Stimulated activated CD4-positive, alpha-beta T cell treated with anti-CD3 and anti-CD28 coated beads, Interleukin-4, amount 100 ng/mL, for 4 hours (primary cell): ENCODE data around the gene COL15A1.
"Not testable (repeated sequence)": the region's sequence is repeated elsewhere in the genome, so short reads cannot be mapped to it uniquely, and the experiment has no call there.

ENCODE experiments used
- DNase-seq, 2 experiments: peaks; one replicate each; pipeline ENCODE4 v3.0.0-alpha.2; 2020

COL15A1 gene

DNA sequence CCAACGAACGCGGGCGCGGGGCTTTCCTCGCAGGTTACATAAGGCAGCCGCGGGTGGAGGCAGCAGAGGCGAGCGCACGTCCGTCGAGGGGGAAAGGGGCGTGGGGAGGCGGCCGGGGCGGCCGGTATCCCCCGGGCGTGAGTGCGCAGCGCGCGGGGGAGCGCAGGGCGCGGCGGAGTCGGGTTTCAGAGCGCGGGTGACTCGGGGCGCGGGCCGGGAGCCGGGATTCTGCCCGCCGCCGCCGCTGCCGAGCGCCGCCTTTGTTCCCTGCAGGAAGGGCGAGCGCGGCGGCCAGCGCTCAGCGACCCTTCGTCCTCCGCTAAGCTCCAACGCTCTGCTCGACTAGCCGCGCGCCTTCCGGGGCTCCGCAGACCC is at the start of gene COL15A1:
COL15A1 (plus strand) TSS at position 226 of the 375 bp plus-strand sequence. CDS start 155 bp downstream, outside the sequence.
- DNase-seq, result no peak

DNA sequence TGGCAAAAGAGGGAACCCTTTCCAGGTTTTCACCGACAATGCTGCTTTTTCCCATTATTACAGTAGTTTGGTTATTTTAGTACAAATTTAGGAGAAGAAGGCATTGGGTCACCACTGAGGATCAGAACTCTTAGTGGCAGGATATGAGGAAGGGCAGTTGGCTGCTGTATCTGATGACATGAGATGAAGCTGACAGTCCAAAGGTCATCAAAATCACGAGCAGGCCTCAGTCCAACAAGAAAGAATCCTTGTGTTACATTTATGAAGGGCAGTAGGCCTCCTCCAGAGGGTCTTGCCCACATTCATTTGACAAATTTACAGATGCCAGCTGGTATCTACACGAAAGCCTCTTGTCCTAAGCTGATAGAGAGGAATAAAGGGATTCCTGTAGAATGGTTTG is 49.5 kb upstream of the COL15A1 start:
- DNase-seq, result no peak

DNA sequence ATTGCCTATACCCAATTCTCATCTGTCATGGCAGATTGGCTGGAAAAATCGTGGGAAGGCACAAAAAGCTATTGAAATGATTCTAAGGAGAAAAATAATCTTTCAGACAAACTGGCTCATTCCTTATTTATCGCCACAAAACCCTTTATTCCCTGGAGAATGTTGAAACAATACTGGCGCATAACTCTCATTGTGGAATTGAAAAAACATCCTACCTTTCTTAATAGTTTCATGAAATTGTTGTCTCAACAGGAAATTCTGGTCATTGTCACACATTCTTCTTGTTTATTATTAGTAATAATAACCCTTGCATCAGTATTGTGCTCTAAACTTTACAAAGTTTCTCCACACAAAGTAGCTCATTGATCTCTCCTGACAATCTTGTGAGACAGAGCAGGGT is 48.9 kb upstream of the COL15A1 start:
- no peak for DNase-seq

DNA sequence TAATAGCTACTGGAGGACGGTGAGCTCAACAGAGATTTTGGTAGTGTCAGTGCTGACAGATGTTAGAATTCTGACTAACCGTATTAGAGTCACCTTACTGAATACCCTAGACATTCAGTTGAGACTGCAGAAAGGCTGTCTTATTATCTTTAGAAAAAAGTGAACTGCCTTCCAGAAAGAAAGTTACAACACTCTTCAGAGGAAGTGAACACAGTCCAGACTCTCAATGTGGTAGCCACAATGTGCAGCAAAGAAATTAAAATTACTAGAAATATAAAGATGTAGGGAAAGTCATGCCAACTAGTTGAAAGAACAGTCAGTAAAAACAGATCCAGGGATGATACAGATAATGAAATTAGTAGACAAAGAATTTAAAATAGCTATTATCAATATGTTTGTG is 47.1 kb upstream of the COL15A1 start:
- no peak for DNase-seq

DNA sequence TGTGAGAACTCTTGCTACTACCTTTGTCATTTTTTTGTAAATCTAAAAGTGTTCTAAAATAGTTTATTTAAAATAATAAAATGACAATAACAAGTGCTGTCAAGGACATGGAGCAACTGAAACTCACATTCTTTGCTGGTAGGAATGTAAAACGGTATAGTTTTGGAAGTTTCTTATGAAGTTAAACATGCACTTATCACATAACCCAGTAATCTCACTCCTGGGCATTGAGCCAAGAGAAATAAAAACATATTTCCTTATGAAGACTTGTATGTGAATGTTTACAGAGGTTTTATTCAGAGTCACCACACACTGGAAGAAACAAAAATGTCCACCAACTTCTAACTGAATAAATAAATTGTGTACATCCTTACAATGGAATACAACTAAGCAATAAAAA is 46.0 kb upstream of the COL15A1 start:
- no peak for DNase-seq

DNA sequence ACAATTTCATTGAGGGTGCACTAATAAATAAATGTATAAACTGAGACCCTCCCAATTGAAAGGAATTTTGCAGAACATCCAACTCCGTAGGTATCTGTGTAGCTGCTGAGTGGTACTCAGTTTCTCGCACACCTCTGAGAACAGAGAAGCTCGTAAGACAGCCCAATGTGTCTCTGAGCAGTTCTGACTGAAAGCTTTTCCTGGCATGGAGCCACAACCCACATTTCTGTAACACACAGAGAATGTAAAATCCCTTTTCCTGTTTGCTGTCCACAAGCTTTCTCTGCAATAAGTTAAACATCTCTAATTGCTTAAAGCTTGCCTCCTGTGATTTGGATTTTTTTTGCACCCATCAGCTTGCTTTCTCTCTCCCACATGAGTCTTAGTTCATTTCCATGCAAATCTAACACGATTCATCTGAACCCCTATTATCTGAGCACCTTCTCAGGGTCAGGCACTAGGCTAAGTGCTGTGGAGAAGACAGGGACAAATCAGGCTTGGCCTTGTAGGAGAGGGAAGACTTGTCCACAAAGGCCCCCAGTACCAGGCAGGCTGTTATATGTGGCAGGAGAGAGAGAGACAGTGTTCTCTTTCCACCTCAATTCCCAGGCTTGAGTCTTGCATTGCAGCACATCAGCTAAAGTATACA is 44.2 kb upstream of the COL15A1 start:
- no peak for DNase-seq

DNA sequence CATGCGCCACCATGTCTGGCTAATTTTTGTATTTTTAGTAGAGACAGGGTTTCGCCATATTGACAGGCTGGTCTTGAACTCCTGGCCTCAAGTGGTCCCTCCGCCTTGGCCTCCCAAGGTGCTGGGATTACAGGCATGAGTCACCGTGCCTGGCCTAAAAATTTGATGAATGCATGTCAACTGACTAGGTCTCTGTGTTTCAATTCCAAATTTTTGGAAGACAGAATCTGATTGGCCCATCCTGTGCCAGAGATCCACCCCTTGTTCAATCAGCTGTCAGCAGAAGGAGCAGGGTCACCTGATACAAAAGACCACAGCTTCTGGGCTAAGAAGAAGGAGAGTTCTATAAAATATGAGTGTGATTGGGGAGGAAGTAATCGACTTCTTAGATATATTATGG is 43.5 kb upstream of the COL15A1 start:
- DNase-seq, result no peak

DNA sequence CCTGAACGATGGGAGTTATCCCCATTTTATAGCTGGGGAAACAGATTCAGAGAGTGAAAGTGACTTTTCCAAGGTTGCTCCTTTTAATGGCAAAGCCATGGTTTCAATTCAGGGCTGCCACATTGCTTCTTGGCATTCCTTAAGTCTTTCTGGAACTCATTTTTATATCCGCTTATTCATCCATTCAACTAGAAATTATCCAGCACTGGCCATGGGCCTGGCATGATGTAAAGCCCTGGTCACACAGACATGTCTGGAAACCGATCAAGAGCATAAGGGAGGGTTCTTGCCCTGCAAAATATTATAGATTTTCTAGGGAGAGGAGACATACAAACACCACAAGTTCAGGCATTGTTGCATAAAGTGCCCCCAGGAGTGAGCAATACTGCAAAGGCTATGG is 43.0 kb upstream of the COL15A1 start:
- DNase-seq, result no peak

DNA sequence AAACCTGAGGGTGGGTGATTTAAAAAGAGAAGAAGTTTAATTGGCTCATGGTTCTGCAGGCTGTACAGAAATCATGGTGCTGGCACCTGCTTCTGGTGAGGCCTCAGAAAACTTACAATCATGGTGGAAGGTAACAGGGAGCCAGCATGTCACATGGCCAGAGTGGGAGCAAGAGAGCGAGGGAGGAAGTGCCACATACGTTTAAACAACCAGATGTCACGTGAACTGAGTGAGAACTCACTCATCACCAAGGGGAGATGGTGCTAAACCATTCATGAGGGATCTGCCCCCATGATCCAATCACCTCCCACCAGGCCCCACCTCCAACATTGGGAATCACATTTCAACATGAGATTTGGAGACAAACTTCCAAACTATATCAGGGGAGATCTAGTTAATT is 41.9 kb upstream of the COL15A1 start:
- not testable (repeated sequence) for DNase-seq

DNA sequence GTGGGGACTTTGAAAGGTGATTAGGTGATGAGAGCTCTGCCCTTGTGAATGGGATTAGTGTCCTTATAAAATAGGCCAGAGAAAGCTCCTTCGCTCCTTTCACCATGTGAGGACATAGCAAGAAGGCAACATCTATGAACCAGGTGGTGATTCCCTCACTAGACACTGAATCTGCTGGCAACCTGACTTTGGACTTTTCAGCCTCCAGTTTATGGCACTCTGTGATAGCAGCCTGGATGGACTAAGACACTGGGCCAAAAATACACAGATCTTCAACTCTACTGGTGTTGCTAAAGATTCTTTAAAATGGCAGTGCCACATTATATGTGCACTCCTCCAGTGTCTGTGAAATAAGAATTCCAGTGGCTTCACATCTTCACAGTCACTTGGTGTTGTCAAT is 41.2 kb upstream of the COL15A1 start:
- DNase-seq, result no peak

DNA sequence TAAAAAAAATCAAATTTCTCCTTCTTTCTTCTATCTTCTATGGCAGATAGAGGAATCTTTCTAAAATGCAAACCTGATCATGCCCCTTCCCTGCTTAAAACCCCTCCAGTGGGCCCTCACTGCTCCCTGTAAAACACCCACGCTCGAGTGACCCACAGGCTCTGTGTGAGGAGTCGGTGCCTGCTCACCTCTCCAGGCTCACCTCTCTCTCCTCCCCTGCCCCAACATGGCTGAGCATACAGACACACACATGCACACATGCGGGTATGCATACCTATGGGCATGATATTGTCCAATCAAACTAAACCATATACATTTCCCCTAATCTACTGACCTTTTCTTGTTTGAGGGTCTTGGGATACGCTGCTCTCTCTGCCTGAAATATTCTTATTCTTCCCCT is 40.8 kb upstream of the COL15A1 start:
- no peak for DNase-seq

DNA sequence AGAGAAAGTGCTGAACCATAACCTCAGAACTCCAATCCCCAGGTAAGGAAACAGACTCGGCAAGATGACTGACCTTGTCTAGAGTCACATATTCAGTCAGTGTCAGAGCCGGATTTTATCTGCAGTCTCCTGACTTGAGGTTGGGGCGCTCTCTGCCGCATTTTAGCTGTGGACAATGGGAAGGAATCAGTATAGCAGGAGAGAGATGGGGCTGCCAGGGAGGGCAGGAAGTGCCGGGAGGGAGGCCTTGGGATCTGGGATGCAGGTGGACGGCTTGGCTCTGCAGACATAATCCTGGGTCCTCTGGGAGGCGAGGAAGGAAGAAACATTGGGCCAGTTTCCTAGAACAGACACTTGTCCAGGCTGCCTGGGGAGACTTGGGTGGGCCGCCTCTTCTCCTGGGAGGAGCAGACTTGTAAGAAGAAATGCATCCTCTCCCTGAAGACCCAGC is 39.7 kb upstream of the COL15A1 start:
- DNase-seq, result no peak

DNA sequence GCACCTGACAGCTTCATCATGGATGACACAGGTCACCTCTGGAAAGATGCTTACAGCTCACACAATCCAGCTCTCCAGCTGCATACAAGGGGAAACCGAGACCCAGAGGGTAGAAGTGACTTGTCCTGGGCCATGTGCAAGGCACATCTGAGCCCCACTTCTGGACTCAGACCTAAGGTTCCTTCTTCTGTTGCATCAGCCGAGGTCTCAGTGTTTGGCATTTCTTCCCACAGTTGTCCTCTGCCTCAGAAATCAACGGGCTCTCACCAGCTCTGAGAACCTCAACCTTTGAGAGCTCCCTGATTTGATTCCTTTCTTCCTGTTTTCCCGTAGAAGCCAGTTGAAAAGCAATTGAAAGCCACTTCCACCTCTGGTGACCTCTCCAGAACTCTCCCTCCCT is 38.7 kb upstream of the COL15A1 start:
- no peak for DNase-seq

DNA sequence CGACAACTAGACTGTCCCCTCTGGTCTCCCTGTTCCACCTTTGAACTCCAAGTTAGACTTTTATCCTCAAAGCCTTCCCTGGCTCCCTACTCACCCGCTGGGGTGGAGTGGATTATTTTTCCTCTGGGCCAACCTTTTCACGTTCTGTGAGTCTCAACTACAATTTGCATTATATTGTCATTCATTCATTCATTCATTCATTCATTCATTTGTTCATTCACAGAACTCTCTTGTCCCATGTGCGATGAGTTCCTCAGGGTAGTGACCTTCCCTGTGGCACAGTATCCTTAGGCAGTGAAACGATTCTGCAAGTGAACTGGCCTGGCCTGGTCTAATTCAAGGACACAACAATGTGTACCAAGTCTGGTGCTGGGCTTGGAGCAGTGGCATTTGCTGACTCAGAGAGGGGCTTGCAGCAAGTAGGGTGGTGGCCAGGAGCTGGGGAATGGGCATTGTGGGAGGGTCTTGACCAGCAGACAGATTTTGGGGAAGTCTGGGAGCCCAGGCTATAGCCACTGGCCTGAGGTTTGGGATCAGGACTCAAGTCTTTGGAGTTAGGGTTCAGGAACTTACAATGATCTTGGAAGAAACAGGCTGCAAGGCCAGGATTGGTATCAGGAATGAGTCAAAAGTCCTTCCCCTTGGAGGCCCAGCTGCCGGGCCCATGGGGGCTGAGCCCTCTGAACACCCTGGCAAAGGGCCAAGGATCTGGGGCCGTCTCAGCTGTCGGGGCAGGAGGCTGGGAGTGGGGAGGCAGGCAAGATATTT is 37.2 kb upstream of the COL15A1 start:
- no peak for DNase-seq

DNA sequence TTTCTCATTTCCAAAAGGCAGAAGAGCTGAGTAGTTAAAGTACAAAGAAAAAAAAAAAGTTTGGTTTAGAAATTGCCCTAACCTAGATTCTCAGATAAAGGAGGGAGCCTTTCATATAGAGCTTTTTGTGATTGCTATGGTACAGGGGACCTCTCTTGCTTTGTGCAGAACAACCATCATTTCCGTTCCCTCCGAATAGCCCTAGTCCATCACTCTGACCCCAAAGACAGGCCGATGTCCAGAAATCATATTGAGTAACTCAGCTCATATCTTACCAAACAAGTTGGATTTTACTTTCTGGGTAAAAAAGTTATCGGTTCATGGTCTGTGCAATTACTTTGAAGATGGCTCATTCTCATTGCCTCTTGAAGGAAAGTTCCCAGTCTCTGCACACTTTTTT is 36.7 kb upstream of the COL15A1 start:
- no peak for DNase-seq

DNA sequence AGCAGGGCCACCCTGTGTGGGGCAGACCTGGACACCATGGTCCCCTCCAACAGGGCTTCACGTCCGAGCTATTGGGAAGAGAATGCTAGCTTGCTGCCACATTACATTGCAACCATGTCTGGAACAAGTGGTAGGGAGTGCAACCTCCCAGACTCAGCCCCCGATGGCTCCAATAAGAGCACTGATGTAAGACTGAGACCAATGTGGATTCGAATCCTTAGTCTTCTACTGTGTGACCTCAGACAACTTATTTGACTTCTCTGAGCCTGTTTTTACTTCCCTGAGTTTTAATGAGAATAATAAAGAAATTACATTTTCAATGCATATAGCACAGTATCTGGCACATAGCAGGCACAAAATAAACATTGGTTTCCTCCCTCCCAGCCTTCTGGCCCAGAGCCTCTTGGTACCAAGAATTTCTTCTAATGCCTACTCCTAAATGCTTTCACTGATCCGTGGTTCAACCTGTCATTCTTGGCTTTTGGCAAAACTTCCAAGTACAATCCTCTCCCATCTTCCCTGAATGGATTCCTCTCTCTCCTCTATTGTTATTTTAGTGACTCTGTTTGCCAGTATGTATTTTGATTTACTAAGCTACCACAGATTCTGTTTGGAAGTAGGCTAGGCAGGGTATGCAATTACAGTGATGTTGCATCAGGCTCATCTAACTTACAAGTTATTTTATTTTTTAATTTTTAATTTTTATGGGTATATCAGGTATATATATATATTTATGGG is 34.6 kb upstream of the COL15A1 start:
- DNase-seq, result no peak

DNA sequence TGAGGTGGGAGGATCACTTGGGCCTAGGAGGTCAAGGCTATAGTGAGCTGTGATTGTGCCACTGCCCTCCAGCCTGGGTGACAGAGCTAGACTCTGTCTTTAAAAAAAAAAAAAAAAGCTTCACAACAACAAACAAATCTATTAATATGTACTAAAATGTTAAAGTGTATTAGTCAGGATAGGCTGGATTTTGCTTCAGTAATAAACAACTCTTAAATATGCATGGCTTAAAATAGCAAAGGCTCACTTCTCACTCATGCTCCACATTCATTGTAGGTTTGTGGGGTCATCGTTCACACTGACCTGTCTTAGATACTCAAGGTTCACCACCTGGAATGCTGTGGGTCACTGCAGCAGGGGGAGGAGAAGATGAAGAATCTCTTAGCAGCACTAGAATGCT is 33.8 kb upstream of the COL15A1 start:
- no peak for DNase-seq

DNA sequence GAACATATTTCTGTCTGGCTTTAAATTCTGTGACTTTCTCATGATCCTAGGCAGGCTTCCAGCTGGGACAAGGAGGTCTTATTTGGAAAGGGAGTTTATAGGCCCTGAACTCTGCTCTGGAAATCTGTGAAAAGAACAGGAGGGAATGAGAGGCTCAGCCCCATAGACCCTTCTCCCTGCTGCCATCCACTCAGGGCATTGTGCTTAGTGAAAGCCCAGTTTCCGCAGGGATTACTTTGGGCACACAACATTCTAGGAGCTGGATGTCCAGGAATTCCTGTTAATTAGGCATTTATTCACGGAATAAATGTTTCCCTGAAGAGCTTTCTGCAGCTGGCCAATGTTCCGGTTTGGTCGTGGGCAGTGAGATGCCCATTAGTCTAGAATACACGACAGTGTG is 32.7 kb upstream of the COL15A1 start:
- no peak for DNase-seq

DNA sequence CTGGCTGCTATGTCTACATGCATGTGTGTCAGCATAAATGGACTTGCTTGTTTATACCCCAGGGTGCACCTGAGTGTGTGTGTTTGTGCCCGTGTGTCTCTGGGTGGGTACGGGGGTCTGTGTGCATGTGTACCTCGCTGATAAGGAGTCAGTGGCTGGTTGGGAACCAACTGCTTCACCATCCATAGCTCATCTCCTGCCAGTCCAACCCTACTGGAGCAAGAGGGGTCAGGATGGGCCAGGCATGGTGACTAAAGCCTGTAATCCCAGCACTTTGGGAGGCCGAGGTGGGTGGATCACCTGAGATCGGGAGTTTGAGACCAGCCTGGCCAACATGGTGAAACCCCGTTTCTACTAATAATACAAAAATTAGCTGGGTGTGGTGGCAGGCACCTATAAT is 32.0 kb upstream of the COL15A1 start:
- not testable (repeated sequence) for DNase-seq

DNA sequence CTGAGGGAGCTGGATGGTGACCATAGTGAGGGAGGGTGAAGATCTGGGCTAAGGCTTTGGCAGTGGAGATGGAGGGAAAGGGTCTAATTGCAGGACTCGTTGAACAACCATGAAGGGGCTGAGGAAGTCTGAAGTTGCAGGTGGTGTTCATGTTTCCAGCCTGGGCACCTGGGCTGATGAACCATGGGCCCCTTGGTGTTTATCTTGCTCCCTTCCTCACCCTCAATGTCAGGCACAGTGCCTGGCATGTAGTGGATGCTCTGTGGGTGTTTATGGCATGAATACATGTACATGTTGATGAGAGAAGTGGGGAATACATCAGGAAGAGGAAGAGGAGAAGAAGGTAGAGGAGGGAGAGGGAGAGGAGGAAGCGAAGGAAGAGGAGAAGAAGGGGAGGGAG is 31.3 kb upstream of the COL15A1 start:
- DNase-seq, result no peak

DNA sequence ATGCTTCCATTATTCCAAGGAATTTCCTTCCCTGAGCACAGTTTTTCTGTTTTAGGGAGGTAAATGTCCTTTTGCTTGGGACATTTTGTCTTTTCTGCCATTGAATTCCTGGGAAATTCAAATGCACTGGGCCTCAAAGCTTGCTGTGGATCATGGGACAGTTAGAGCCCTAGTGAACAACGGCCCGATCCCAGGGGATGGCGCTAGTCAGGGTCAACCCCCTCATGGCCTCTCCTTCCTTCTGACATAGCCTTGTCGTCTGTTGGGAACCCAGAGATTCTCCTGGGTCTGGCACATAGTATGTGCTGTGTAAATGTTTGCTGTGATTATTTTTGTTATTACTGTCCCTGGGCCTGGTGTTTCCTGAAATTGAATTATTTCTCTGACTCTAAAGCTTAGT is 30.7 kb upstream of the COL15A1 start:
- DNase-seq, result no peak

DNA sequence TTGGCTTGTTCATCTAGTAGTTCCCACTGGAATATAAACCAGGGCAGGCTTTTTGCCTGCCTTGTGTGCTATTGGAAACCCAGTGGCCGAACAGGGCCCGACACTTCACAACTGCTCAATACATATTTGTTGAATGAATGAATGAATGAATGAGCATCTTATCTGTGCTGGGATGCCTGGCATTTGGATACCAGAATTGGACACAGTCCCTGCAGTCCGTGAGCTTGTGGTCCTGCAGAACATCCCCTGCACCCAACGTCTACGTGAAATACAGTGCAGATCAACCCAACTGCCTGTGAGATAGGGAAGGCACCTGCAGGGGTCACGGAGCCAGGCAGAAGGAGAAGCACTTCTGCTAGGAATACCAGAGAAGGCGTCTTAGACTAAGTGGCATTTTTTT is 30.0 kb upstream of the COL15A1 start:
- DNase-seq, result no peak

DNA sequence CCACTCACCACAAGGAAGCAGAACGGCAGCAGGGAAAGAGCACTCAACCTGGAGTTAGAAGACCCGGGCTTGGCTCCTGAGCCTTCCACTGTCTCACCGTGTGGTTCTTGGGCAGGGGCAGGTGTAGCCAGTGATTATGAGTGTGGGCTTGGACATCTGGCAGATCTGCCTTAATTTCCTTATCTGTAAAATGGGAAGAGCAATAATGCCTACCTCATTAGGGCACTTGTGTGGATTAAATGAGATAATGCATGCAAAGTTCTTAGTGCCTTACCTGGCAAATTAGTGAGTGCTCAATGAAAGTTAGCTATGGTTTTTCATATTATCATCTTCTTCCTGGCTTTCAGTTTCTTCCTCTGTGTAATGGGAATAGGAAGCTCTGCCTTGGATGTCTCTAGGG is 28.1 kb upstream of the COL15A1 start:
- DNase-seq, result no peak

DNA sequence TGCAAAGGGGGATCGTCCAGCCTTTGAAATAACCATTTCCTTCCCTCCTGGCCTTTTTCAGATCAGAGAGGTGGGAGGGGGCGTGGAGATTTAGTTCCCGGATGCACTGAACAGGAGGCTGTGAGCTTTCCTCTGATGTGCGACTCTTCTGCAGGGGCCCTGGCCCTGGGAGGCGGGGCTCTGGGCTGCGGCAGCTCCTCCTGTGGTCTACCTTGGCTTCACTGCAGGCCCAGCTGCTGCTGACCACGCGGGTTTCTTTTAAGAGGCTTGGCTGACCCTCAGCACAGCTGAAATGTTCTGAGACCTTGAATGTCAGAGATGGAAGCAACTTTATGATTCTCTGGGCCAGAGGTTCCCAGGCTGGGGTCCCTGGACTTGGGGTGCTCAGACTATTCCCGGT is 27.0 kb upstream of the COL15A1 start:
- DNase-seq, result no peak
